Loucy (cell line): Measurements from ENCODE around the gene ADGRG7.

Experiments
- H2AFZ ChIP-seq: fragments of 200-600 bp; sonication (generic); 2 replicates; pipeline ENCODE4 v1.6.0; 2016; ENCODE audit warnings: antibody characterized with exemption, mild to moderate bottlenecking, low read length, moderate library complexity
- H3F3A ChIP-seq: fragments of 200-600 bp; 2 replicates; pipeline ENCODE4 v1.6.0; 2016; ENCODE audit warnings: antibody characterized with exemption, low read depth, mild to moderate bottlenecking
- H3K27me3 ChIP-seq: fragments of 200-600 bp; sonication (generic); 2 replicates; pipeline ENCODE4 v1.6.1; 2014; ENCODE audit warnings: low read length, mild to moderate bottlenecking; ENCODE audit not compliant: insufficient read depth, poor library complexity, severe bottlenecking
- H3K36me3 ChIP-seq: fragments of 200-600 bp; sonication (generic); 2 replicates; pipeline ENCODE4 v1.6.1; 2016; ENCODE audit warnings: low read length; ENCODE audit not compliant: insufficient read depth
- H3K4me1 ChIP-seq: fragments of 200-600 bp; sonication (generic); 2 replicates; pipeline ENCODE4 v1.5.1; 2014; ENCODE audit warnings: low read length, mild to moderate bottlenecking; ENCODE audit not compliant: insufficient read depth, poor library complexity, severe bottlenecking
- H3K4me2 ChIP-seq: fragments of 200-600 bp; sonication (generic); 2 replicates; pipeline ENCODE4 v1.6.0; 2014; ENCODE audit warnings: antibody characterized with exemption, low read length, low read depth, mild to moderate bottlenecking; ENCODE audit not compliant: poor library complexity, severe bottlenecking
- H3K4me3 ChIP-seq: fragments of 200-600 bp; sonication (generic); 2 replicates; pipeline ENCODE4 v1.5.1; 2014; ENCODE audit warnings: low read length, mild to moderate bottlenecking, mixed read lengths; ENCODE audit not compliant: poor library complexity, severe bottlenecking
- H3K79me2 ChIP-seq: fragments of 200-600 bp; sonication (generic); 2 replicates; pipeline ENCODE4 v1.6.1; 2014; ENCODE audit warnings: low read length; ENCODE audit not compliant: insufficient read depth
- H3K9ac ChIP-seq: fragments of 200-600 bp; sonication (generic); 2 replicates; pipeline ENCODE4 v1.6.0; 2014; ENCODE audit warnings: mild to moderate bottlenecking, low read depth, low read length, moderate library complexity; ENCODE audit not compliant: poor library complexity, severe bottlenecking
- H3K9me2 ChIP-seq: fragments of 200-600 bp; sonication (generic); replicated peaks from 2 replicates; pipeline ENCODE4 v1.6.1; 2016; ENCODE audit warnings: low read depth, low read length, mixed read lengths
- H3K9me3 ChIP-seq: fragments of 200-600 bp; sonication (generic); 2 replicates; pipeline ENCODE4 v1.6.1; 2014; ENCODE audit warnings: mild to moderate bottlenecking, antibody characterized with exemption, low read length, low read depth; ENCODE audit not compliant: insufficient read depth
- H4K20me1 ChIP-seq: fragments of 200-600 bp; sonication (generic); 2 replicates; pipeline ENCODE4 v1.6.0; 2014; ENCODE audit warnings: antibody characterized with exemption, low read length, mild to moderate bottlenecking; ENCODE audit not compliant: insufficient read depth, poor library complexity, severe bottlenecking
- EZH2phosphoT487 ChIP-seq: fragments of 200-600 bp; IDR thresholded peaks from 2 replicates; pipeline ENCODE4 v1.6.1; 2018; ENCODE audit warnings: antibody characterized with exemption, mild to moderate bottlenecking, moderate library complexity, borderline replicate concordance
- TF ChIP-seq, protein P1 (sequence below): fragments of 200-600 bp; sonication (generic); conservative IDR thresholded peaks from 2 replicates; pipeline ENCODE4 v1.5.1; 2014; ENCODE audit warnings: mild to moderate bottlenecking, antibody characterized with exemption, low read length

Gene ADGRG7

DNA sequence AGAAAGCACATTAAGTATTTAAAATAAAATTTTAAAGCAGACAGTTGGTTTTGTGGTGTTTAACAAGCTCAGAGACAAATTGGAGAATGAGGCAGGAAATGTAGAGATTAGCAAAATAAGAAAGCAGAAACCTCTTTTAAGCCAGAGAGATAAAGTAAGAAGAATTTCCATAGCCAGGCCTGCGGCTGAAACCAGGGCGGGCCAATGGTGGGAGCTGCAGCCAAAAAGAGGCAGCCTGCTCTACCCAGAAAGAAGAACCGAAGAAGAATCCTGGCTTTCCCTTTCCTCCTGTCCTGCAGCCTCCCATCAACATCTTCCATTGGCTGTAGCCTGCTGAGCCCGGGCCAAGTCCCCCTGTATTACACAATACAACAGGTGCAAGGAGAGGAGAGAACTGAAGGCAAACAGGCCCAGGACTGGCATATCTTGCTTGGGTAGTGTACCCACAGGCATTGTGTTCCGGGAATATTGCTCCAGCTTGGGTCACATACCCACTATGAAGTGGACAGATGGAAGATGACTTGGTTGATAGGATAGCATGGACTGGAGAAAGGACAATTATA is 88.4 kb downstream of the ADGRG7 start:
- Histone ChIP-seq H3F3A (no peaks in the 10 kb centered on the region), H2AFZ (no peak overlapping the region), H3K9me3 (no peaks in the 10 kb centered on the region), H3K9ac (no peak overlapping the region), H3K79me2 (no peaks in the 10 kb centered on the region), H3K9me2 (no peaks in the 10 kb centered on the region), H3K36me3 (no peaks in the 10 kb centered on the region), H3K4me1 (no peaks in the 10 kb centered on the region), H3K4me2 (no peak overlapping the region), H3K27me3 (peaks cover 53% of the 10 kb centered on the region), H3K4me3 (no peak overlapping the region), H4K20me1 (no peaks in the 10 kb centered on the region)
- TF ChIP-seq, protein P1, sequence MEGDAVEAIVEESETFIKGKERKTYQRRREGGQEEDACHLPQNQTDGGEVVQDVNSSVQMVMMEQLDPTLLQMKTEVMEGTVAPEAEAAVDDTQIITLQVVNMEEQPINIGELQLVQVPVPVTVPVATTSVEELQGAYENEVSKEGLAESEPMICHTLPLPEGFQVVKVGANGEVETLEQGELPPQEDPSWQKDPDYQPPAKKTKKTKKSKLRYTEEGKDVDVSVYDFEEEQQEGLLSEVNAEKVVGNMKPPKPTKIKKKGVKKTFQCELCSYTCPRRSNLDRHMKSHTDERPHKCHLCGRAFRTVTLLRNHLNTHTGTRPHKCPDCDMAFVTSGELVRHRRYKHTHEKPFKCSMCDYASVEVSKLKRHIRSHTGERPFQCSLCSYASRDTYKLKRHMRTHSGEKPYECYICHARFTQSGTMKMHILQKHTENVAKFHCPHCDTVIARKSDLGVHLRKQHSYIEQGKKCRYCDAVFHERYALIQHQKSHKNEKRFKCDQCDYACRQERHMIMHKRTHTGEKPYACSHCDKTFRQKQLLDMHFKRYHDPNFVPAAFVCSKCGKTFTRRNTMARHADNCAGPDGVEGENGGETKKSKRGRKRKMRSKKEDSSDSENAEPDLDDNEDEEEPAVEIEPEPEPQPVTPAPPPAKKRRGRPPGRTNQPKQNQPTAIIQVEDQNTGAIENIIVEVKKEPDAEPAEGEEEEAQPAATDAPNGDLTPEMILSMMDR, result no peak
- no peak for TF ChIP-seq EZH2phosphoT487

DNA sequence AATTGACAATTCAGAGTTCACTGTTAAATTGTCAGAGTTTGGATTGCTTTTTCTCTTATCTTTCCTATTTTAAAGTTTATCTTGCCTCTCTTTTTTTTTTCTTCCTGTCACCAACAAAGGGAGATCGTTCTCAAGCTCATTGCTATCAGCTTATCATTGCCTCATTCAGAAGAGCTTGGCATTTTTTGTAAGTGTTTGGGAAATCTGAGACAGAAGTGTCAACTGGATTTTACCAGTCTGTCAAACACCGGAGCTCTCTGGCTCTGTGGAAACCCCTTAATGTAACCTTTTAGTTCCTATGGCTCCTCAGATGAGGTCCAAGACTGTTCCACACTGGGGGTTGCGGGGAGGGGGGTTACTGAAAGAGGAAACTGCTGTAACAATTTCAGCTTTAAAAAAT is 89.3 kb downstream of the ADGRG7 start:
- H3K4me3 ChIP-seq, result no peak overlapping the region
- no peaks in the 10 kb centered on the region for H4K20me1 ChIP-seq
- H3K79me2 ChIP-seq, result no peaks in the 10 kb centered on the region
- H3K36me3 ChIP-seq, result no peaks in the 10 kb centered on the region
- no peaks in the 10 kb centered on the region for H3K9me2 ChIP-seq
- no peaks in the 10 kb centered on the region for H3K9me3 ChIP-seq
- H3K9ac ChIP-seq, result no peak overlapping the region
- no peaks in the 10 kb centered on the region for H3K4me1 ChIP-seq
- no peak overlapping the region for H3K4me2 ChIP-seq
- H2AFZ ChIP-seq, result no peak overlapping the region
- no peaks in the 10 kb centered on the region for H3F3A ChIP-seq
- H3K27me3 ChIP-seq, result peaks cover 53% of the 10 kb centered on the region
- TF ChIP-seq EZH2phosphoT487, result no peak
- TF ChIP-seq, protein P1, result no peak

DNA sequence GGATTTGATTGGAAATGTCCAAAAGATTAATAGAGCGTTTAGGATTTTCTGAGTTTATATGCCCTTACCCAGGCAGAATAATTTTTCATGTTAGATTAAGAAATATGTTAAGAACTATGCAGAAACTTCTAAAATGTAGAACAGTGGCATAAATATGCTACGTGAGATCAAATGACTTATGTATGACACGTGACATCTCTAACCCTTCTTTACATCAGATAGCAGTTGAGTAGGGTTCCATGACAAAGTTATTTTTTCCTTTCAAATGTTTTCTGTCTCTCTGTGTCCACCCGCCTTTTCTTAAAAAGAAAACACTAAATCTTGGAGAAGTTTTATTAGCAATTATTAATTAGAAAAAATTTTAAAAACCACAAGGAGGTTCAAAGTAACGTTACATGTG is 91.3 kb downstream of the ADGRG7 start:
- Histone ChIP-seq H3F3A (no peaks in the 10 kb centered on the region), H3K4me2 (no peak overlapping the region), H3K27me3 (peaks cover 54% of the 10 kb centered on the region), H2AFZ (no peak overlapping the region), H3K36me3 (no peaks in the 10 kb centered on the region), H3K9me2 (no peaks in the 10 kb centered on the region), H3K4me1 (no peaks in the 10 kb centered on the region), H3K9ac (no peak overlapping the region), H4K20me1 (no peaks in the 10 kb centered on the region), H3K79me2 (no peaks in the 10 kb centered on the region), H3K4me3 (no peak overlapping the region), H3K9me3 (no peaks in the 10 kb centered on the region)
- TF ChIP-seq EZH2phosphoT487, result no peak
- TF ChIP-seq, protein P1, result no peak
